Measurements from ENCODE around the gene HRH2.
A peak's percentile ranks its signal among the peaks of the same experiment; 100 is the strongest.
"Not testable (repeated sequence)": the region's sequence is repeated elsewhere in the genome, so short reads cannot be mapped to it uniquely, and the experiment has no call there.

The HRH2 gene

DNA sequence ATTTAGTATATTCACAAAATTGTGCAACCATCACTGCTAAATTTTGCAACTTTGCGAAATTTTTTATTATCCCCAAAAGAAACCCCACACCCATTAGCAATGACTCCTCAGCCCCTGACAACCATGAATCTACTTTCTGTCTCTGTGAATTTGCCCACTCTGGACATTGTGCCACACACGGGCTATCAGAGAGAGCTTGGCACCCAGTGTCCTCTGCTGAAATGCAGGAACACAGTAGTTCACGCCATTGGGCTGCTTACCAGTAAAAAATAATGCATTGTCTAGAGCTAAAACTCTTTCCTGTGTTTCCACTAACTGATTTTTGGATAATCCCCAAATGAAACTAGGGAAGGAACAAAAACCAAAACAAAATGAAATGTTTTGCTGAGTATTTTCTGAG, 60.0 kb downstream of the HRH2 start:
- Histone ChIP-seq H3K27ac (ENCODE audit: insufficient read depth, low read length, poor library complexity, severe bottlenecking) (no peak overlapping the region), H3K4me3 (ENCODE audit: insufficient read depth, low read depth, low read length, poor library complexity, severe bottlenecking) (no peak overlapping the region), H3K27me3 (replicated peaks; ENCODE audit: control insufficient read depth, insufficient read depth, low read length, poor library complexity, severe bottlenecking) (no peaks in the 10 kb centered on the region), H3K4me1 (ENCODE audit: control insufficient read depth, insufficient read depth, low read length, poor library complexity, severe bottlenecking) (no peaks in the 10 kb centered on the region), H3K9me3 (ENCODE audit: control insufficient read depth, low read length) (no peaks in the 10 kb centered on the region), H3K36me3 (ENCODE audit: control insufficient read depth, insufficient read depth, low read length) (no peaks in the 10 kb centered on the region)
- DNase-seq: no peak

DNA sequence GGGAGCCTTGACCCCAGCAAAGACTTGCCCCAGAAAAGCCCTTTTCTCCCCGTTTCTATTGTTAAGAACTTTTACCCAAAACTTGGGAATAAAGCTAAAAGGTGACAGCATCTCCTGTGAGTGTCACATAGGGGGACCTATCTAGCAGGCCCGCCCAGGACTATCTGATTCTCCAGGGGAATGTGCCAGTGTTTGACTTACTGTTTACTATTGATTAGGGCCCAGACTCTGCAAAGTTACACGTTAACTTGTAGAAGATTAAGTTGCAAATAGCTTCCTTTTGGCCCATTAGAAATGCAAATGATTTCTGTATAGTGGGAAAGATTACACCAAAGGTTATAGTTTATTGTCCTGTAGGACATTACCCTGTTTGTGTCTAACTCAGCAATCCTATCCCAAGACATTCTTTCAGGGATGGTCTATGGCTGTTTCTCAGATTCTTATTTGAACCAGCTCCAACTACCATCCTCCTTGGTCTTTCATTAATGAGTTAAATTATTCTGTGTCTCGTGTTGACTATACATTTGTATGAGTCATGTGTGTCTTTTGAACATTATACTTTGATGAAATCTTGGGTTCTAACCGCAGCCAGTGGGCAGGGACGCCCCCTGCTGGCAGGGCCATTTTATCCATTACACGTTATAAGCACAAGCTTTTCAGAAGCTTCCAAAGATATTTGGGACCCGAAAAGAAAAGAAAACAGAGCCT, 60.7 kb downstream of the HRH2 start:
- Histone ChIP-seq H3K36me3 (ENCODE audit: control insufficient read depth, insufficient read depth, low read length) (no peaks in the 10 kb centered on the region), H3K9me3 (ENCODE audit: control insufficient read depth, low read length) (no peaks in the 10 kb centered on the region), H3K27ac (ENCODE audit: insufficient read depth, low read length, poor library complexity, severe bottlenecking) (no peak overlapping the region), H3K4me1 (ENCODE audit: control insufficient read depth, insufficient read depth, low read length, poor library complexity, severe bottlenecking) (no peaks in the 10 kb centered on the region), H3K27me3 (replicated peaks; ENCODE audit: control insufficient read depth, insufficient read depth, low read length, poor library complexity, severe bottlenecking) (no peaks in the 10 kb centered on the region), H3K4me3 (ENCODE audit: insufficient read depth, low read depth, low read length, poor library complexity, severe bottlenecking) (no peak overlapping the region)
- peak in 2 of 3 donors; percentile 9 to 11 for DNase-seq

DNA sequence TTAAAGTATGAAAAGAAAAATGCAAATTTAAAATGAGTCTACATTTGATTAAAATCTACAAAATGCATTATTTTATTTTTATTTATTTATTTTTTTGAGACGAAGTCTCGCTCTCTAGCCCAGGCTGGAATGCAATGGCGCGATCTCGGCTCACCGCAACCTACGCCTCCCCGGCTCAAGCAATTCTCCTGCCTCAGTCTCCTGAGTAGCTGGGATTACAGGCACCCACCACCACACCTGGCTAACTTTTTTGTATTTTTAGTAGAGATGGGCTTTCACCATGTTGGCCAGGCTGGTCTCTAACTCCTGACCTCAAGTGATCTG, 61.2 kb downstream of the HRH2 start:
- not testable (repeated sequence) for DNase-seq; H3K9me3 ChIP-seq (ENCODE audit: control insufficient read depth, low read length); H3K27me3 ChIP-seq (replicated peaks; ENCODE audit: control insufficient read depth, insufficient read depth, low read length, poor library complexity, severe bottlenecking); H3K36me3 ChIP-seq (ENCODE audit: control insufficient read depth, insufficient read depth, low read length); H3K4me1 ChIP-seq (ENCODE audit: control insufficient read depth, insufficient read depth, low read length, poor library complexity, severe bottlenecking); H3K27ac ChIP-seq (ENCODE audit: insufficient read depth, low read length, poor library complexity, severe bottlenecking); H3K4me3 ChIP-seq (ENCODE audit: insufficient read depth, low read depth, low read length, poor library complexity, severe bottlenecking)

DNA sequence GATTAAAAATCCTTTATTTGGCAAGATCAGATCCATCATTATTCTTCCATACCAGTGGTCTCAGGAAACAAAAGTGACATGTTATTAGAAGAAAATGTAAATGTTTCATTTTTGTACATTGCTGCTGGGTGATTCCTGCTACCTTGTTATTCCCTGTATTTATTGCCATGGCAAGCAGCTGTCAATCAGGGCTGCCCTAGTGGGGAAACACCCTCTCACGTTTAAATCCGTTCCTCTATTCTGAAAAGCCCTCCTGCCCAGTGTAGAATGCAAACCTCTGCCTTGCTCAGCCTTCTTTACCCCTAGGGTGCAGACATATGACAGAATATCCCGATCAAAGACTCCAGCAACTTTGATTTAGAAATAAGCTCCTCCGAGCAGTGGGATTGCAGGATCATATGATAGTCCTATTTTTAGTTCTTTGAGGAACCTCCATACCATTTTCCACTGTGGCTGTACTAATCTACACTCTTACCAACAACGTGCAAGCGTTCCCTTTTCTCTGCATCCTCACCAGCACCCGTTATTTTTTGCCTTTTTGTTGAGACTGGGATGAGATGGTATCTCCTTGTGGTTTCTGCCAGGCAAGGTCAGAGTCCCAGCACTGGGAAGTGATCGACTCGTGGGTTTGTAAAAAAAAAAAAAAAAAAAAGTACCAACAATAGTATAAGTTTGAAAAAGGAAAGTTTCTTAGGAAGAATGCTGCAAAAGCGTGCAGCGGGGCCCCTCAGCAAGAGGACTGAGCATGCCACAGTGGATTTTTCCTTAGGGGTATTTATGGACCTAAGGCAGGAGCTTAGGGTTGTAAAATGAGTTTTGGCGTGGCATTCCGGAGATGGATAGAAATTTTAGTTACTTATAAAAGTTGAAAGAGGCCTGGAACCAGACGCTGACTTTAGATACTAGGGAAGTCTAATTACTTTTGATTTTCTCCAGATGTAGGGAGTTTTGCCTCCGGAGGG, 66.7 kb downstream of the HRH2 start:
- Histone ChIP-seq H3K27me3 (replicated peaks; ENCODE audit: control insufficient read depth, insufficient read depth, low read length, poor library complexity, severe bottlenecking) (peaks cover 2% of the 10 kb centered on the region), H3K36me3 (ENCODE audit: control insufficient read depth, insufficient read depth, low read length) (no peaks in the 10 kb centered on the region), H3K4me3 (ENCODE audit: insufficient read depth, low read depth, low read length, poor library complexity, severe bottlenecking) (no peak overlapping the region), H3K9me3 (ENCODE audit: control insufficient read depth, low read length) (no peaks in the 10 kb centered on the region), H3K4me1 (ENCODE audit: control insufficient read depth, insufficient read depth, low read length, poor library complexity, severe bottlenecking) (no peaks in the 10 kb centered on the region), H3K27ac (ENCODE audit: insufficient read depth, low read length, poor library complexity, severe bottlenecking) (no peak overlapping the region)
- no peak for DNase-seq

DNA sequence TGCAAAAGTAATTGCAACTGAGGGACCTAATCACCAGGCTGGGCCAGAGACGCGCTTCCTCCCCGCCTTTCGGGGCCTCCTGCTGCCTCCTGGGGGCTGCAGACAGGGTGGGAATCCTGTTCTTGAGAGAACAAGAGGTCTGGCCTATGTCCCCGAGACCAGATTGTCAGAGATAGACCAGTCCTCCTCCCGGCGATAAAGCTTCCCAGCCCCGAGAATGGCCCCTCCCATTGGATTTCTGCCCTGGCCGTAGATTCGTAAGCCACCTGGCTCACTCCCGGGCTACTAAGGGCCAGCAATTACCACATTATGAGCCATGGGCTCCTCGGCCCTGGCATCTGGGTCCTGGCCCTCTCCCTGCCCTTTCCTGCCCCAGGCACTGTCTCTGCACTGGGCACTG, 70.4 kb downstream of the HRH2 start:
- Histone ChIP-seq H3K4me3 (ENCODE audit: insufficient read depth, low read depth, low read length, poor library complexity, severe bottlenecking) (no peak overlapping the region), H3K27ac (ENCODE audit: insufficient read depth, low read length, poor library complexity, severe bottlenecking) (no peak overlapping the region), H3K27me3 (replicated peaks; ENCODE audit: control insufficient read depth, insufficient read depth, low read length, poor library complexity, severe bottlenecking) (peaks cover 3% of the 10 kb centered on the region), H3K9me3 (ENCODE audit: control insufficient read depth, low read length) (no peaks in the 10 kb centered on the region), H3K36me3 (ENCODE audit: control insufficient read depth, insufficient read depth, low read length) (no peaks in the 10 kb centered on the region), H3K4me1 (ENCODE audit: control insufficient read depth, insufficient read depth, low read length, poor library complexity, severe bottlenecking) (peaks cover 3% of the 10 kb centered on the region)
- no peak for DNase-seq

DNA sequence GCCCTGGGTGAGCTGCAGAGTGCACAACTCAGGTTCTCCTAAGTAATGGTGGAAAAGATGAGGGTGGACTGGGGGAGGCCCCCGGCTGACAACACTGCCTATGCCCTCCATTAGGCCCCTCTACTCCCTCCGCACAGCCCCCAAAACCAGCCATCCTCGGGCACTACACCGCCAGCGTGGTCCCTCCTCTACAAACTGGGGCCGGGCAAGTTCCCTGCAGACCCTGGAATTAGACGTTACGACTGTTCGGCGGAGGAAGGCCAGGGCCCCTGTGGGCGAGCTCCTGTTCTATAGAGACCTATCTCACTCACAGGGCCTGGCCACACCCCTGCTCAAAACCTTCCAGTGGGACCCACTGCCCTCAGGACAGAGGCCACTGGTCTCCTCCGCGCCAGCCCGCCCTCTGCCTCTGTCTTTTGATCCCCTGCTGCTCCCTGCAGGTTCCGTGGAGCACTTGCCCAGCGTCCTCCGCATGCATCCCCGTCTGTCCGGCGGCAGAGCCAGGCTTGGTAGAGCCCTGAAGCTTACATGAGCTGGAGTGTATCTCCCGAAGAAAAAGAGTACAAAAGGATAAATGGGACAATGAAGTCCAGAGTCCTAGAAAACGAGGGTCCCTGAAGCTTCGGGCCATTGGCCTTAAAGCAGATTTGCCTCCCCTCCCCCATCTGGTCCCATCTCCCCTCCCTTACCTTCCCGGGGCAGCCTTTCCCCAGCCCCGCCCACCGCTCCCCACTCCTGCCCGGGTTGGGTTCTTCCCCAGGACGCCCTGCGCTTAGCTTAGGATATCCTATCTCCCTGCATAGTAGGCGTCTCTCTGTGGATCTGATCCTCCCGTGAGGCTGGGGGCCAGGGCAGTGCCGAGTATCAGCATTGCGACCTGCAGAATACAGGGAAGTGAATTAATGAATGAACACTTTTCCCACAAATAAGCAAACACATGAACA, 71.3 kb downstream of the HRH2 start:
- H3K4me3 ChIP-seq (ENCODE audit: insufficient read depth, low read depth, low read length, poor library complexity, severe bottlenecking): no peak overlapping the region
- peaks cover 3% of the 10 kb centered on the region for H3K27me3 ChIP-seq (replicated peaks; ENCODE audit: control insufficient read depth, insufficient read depth, low read length, poor library complexity, severe bottlenecking)
- no peaks in the 10 kb centered on the region for H3K36me3 ChIP-seq (ENCODE audit: control insufficient read depth, insufficient read depth, low read length)
- peaks cover 3% of the 10 kb centered on the region for H3K4me1 ChIP-seq (ENCODE audit: control insufficient read depth, insufficient read depth, low read length, poor library complexity, severe bottlenecking)
- H3K9me3 ChIP-seq (ENCODE audit: control insufficient read depth, low read length): no peaks in the 10 kb centered on the region
- no peak overlapping the region for H3K27ac ChIP-seq (ENCODE audit: insufficient read depth, low read length, poor library complexity, severe bottlenecking)
- no peak for DNase-seq

DNA sequence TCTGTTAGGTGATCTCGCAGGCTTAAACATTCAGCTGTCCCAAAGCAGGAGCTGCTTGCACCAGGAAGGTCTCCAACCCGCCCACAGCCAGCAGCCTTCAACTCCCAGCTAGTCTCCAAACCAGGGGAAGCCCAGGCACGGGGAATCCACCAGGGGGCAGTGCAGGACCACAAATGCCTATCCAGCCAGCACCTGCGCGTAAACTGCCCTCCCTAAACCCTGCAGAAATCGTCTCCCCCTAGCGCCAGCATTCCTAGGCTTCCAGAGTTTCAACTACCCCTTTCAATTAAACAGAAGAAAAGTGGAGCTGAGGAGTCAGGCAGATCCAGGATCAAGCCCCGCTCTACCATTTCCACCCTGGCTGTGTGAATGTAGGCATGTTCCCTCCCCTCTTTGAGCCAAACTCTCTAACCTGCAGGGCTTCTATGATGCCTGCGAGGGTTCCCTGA, 72.0 kb downstream of the HRH2 start:
- peak; percentile 77 to 88 (median 81) for DNase-seq
- H3K9me3 ChIP-seq (ENCODE audit: control insufficient read depth, low read length): no peaks in the 10 kb centered on the region
- H3K4me3 ChIP-seq (ENCODE audit: insufficient read depth, low read depth, low read length, poor library complexity, severe bottlenecking): no peak overlapping the region
- H3K27ac ChIP-seq (ENCODE audit: insufficient read depth, low read length, poor library complexity, severe bottlenecking): no peak overlapping the region
- H3K4me1 ChIP-seq (ENCODE audit: control insufficient read depth, insufficient read depth, low read length, poor library complexity, severe bottlenecking): peaks cover 3% of the 10 kb centered on the region
- H3K27me3 ChIP-seq (replicated peaks; ENCODE audit: control insufficient read depth, insufficient read depth, low read length, poor library complexity, severe bottlenecking): peaks cover 3% of the 10 kb centered on the region
- no peaks in the 10 kb centered on the region for H3K36me3 ChIP-seq (ENCODE audit: control insufficient read depth, insufficient read depth, low read length)

DNA sequence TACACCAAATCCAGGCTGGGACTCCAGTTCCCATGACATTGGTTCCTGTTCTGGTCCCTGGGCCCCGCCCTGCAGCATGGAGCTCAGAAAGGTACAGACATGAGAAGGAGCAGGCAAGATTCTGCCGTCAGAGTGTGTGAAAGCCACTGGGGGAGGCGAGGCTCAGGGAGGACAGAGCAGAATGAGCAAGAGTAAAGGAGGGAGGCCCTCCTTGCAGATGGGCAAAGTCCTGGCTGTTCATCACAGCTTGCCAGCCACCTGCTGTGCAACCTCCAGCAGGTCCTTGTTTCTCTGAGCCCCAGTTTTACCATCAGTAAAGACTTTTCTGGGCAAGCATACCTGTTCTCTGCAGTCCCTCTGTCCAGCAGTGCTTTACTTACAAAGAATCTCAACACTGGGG, 73.3 kb downstream of the HRH2 start:
- no peaks in the 10 kb centered on the region for H3K36me3 ChIP-seq (ENCODE audit: control insufficient read depth, insufficient read depth, low read length)
- peaks cover 3% of the 10 kb centered on the region for H3K27me3 ChIP-seq (replicated peaks; ENCODE audit: control insufficient read depth, insufficient read depth, low read length, poor library complexity, severe bottlenecking)
- peaks cover 3% of the 10 kb centered on the region for H3K4me1 ChIP-seq (ENCODE audit: control insufficient read depth, insufficient read depth, low read length, poor library complexity, severe bottlenecking)
- DNase-seq: no peak
- no peaks in the 10 kb centered on the region for H3K9me3 ChIP-seq (ENCODE audit: control insufficient read depth, low read length)
- no peak overlapping the region for H3K27ac ChIP-seq (ENCODE audit: insufficient read depth, low read length, poor library complexity, severe bottlenecking)
- no peak overlapping the region for H3K4me3 ChIP-seq (ENCODE audit: insufficient read depth, low read depth, low read length, poor library complexity, severe bottlenecking)

DNA sequence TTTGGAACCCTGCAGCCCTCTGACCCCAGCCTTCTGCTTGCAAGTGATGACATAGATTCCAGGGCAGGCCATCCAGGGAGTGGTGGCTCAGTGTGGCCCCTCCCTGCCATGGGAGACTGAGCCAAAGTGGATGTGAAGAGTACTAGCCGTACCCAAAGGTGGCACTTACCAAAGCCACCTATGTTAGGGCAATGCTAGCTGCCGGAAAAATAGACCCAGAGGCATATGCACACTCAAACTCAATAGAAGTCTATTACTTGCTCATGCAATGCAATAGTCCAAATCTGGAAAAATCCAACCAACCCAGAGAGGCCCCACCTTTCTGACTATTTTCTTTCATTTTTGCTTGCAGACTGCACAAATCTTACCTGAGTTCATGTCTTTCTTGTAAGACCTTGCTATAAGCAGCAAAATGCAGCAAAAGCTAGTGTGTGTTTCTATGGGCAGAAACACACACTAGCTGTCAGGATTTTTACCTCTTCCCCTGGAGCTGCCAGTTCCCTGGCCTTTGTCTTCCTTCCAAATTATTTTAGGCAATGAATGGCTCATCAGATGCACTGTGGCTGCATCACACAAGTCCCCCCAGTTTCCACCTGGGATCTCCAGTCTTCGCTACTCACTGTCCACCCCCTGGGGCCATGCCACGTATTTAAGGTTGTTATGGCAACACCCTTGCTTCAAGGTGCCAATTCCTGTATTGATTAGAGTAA, 74.0 kb downstream of the HRH2 start:
- Histone ChIP-seq H3K4me1 (ENCODE audit: control insufficient read depth, insufficient read depth, low read length, poor library complexity, severe bottlenecking) (peaks cover 3% of the 10 kb centered on the region), H3K4me3 (ENCODE audit: insufficient read depth, low read depth, low read length, poor library complexity, severe bottlenecking) (no peak overlapping the region), H3K36me3 (ENCODE audit: control insufficient read depth, insufficient read depth, low read length) (no peaks in the 10 kb centered on the region), H3K27me3 (replicated peaks; ENCODE audit: control insufficient read depth, insufficient read depth, low read length, poor library complexity, severe bottlenecking) (peaks cover 3% of the 10 kb centered on the region), H3K27ac (ENCODE audit: insufficient read depth, low read length, poor library complexity, severe bottlenecking) (no peak overlapping the region), H3K9me3 (ENCODE audit: control insufficient read depth, low read length) (no peaks in the 10 kb centered on the region)
- DNase-seq: no peak
